Upper lobe of left lung (tissue), 6 donors: Measurements from ENCODE around the gene TPCN1. TPM values are rescaled to one million over a fixed set of nuclear protein-coding genes. Genes with fewer than 3 reads are reported as not detected.

Experiments
- ATAC-seq, 2 donors: fragments of 200-7000 bp; cut with Tn5 transposase; one replicate each; pipeline ENCODE4 v1.9.1; 2022; ENCODE audit warnings: mild to moderate bottlenecking in 2 of 2, moderate library complexity in 2 of 2; ENCODE audit not compliant: low FRiP score in 2 of 2
- DNase-seq, 2 donors: peaks; one replicate each; pipeline ENCODE4 v3.0.0-alpha.2; 2019 to 2020
- H3K27ac ChIP-seq, 4 donors: fragments of 200-600 bp; sonication (generic); one replicate each; pipeline ENCODE4 v1.5.1; 2016 to 2019
- H3K27me3 ChIP-seq, 4 donors: fragments of 200-600 bp; sonication (generic); one replicate each; pipeline ENCODE4 v1.5.1; 2017 to 2019
- H3K36me3 ChIP-seq, 4 donors: fragments of 200-600 bp; sonication (generic); one replicate each; pipeline ENCODE4 v1.5.1; 2016 to 2019
- H3K4me1 ChIP-seq, 4 donors: fragments of 200-600 bp; sonication (generic); one replicate each; pipeline ENCODE4 v1.5.1; 2018 to 2019
- H3K4me3 ChIP-seq, 4 donors: fragments of 200-600 bp; sonication (generic); one replicate each; pipeline ENCODE4 v1.5.1; 2017 to 2019; ENCODE audit warnings: mild to moderate bottlenecking in 2 of 4, moderate library complexity in 1 of 4
- H3K9me3 ChIP-seq, 4 donors: fragments of 200-600 bp; sonication (generic); one replicate each; pipeline ENCODE4 v1.5.1; 2018 to 2019
- EP300 ChIP-seq, 4 donors: sonication (generic); formaldehyde crosslinking; IDR thresholded peaks; one replicate each; pipeline ENCODE4 v1.5.1; 2017; ENCODE audit warnings: antibody characterized with exemption in 4 of 4, control low read depth in 2 of 4
- POLR2A ChIP-seq, 4 donors: fragments of 450-650 bp; IDR thresholded peaks; one replicate each; pipeline ENCODE4 v1.5.1; 2016 to 2017; ENCODE audit warnings: antibody characterized with exemption in 4 of 4, mild to moderate bottlenecking in 2 of 4
- POLR2AphosphoS5 ChIP-seq, 2 donors: sonication (generic); formaldehyde crosslinking; IDR thresholded peaks; one replicate each; pipeline ENCODE4 v1.5.1; 2017; ENCODE audit warnings: antibody characterized with exemption in 2 of 2
- WGBS, 2 donors: methylation state at CpG; one replicate each; pipeline ENCODE4 v1.1.5; 2017 to 2018; 5-methylcytosine and 5-hydroxymethylcytosine counted together
- total RNA-seq, 6 donors: library from RNA; depleted of rRNA in 4 of 6; stranded (reverse); fragments of >200 nt in 4 of 6; gene quantifications; one replicate each; pipeline versions ENCODE4 v1.1.0 to v1.2.1, GENCODE V29; 2016 to 2021
- TF ChIP-seq, protein P1 (sequence below), 6 experiments: fragments of 450-650 bp in 4 of 6; fragments of 200-600 bp in 2 of 6; sonication (generic) in 2 of 6; IDR thresholded peaks; one replicate each; pipeline ENCODE4 v1.5.1; 2016 to 2019; ENCODE audit warnings: antibody characterized with exemption in 6 of 6
- donor health status: DM: no; HTN: no; CAD: no; lungs with moderate emphysema.
- donor health status: DM: no; HTN: yes; CAD: no; lungs with severe emphysema.

TPCN1 gene
- total RNA-seq, 6 donors from 2014 or later, result 36.6 to 193 (median 52.2) TPM

DNA sequence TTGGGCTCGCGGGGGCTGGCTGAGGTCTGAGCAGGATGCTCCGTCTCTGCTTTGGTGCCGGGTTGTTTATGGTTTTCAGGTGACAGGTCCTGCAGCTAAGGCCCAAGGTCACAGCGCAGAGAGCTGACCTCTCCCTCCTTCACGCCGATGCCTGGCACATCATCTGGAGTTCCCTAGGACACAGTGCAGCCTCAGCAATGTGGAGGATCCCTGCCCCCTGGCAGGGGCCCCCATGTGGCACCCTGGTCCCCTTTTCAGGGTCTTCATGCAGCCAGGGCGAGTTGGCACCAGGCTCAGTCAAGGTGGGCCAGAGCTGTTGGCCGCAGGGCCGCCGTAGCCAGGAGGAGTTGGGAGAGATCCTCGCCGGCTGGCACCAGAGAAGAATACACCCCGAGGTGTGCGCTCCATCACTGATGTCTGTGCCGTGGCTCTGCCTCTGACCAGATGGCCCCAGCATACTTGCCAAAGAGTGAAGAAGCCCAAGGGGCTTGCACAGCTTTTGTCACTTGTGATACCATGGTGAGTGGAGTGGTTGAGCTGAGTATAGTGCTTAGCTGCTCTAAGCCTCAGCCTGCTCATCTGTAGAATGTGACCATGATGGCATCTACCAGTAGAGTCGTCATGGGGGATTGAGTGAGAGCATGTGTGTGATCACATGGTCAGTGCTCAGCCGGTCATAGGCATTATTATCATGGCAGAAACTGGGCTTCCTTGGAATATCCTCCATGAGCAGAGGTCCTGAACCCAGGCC, 11.0 kb downstream of the TPCN1 start:
- ATAC-seq (no peak), DNase-seq (peak in 1 of 2 donors; percentile 75)
- Histone ChIP-seq H3K4me1 (peaks cover 32 to 58% (median 48%) of the 10 kb centered on the region in 4 donors), H3K9me3 (no peaks in the 10 kb centered on the region), H3K27ac (peak overlapping the region; percentile 22 to 68 (median 38)), H3K4me3 (no peak overlapping the region), H3K27me3 (no peaks in the 10 kb centered on the region), H3K36me3 (peaks cover 0 to 55% (median 40%) of the 10 kb centered on the region in 4 donors)
- TF ChIP-seq POLR2AphosphoS5 (IDR thresholded peaks at IDR 0.05) (no peak), POLR2A (IDR thresholded peaks at IDR 0.05) (no peak), EP300 (IDR thresholded peaks at IDR 0.05) (no peak)
- 87 to 93% methylated on average over 8 to 14 of the region's 18 CpGs for WGBS, 2 donors

DNA sequence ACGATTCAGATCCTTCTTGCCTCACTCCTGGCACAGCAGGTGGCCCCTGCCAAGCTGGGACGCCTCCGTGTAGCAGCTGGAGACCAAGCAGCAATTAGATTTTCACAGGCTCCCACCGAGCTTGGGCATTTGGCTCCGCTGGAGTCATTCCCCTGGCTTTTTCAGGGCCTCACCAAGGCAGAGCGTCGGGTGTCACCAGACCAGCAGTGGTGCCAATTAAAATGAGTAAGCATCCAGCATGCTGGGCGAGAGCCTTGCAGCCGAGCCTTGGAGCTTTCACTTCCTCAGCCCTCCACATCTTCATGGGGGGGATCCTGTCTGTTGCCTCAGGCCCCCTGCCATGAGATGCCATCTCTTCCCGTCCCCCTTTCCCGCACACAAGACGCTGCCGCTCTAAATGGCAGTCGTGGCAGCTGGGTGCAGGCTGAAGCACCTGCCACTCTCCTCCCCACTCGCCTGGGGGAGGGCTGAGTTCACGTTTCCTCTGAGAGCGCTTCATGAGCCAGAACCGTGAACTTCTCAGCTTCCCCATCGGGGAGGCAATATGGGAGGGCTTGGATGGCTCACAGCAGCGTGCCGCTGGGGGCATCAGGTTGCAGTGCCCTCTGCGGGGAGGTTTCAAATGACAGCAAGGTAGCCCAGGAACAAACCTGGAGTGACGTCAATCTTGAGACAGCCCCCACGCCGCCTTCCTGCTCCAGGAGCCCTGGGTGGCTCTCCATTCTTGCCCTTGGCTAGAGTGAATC, 11.7 kb downstream of the TPCN1 start:
- DNase-seq (peak in 1 of 2 donors; percentile 68), ATAC-seq (peak; percentile 69 to 74)
- TF ChIP-seq POLR2AphosphoS5 (IDR thresholded peaks at IDR 0.05) (no peak), POLR2A (IDR thresholded peaks at IDR 0.05) (no peak), EP300 (IDR thresholded peaks at IDR 0.05) (no peak)
- TF ChIP-seq, protein P1, sequence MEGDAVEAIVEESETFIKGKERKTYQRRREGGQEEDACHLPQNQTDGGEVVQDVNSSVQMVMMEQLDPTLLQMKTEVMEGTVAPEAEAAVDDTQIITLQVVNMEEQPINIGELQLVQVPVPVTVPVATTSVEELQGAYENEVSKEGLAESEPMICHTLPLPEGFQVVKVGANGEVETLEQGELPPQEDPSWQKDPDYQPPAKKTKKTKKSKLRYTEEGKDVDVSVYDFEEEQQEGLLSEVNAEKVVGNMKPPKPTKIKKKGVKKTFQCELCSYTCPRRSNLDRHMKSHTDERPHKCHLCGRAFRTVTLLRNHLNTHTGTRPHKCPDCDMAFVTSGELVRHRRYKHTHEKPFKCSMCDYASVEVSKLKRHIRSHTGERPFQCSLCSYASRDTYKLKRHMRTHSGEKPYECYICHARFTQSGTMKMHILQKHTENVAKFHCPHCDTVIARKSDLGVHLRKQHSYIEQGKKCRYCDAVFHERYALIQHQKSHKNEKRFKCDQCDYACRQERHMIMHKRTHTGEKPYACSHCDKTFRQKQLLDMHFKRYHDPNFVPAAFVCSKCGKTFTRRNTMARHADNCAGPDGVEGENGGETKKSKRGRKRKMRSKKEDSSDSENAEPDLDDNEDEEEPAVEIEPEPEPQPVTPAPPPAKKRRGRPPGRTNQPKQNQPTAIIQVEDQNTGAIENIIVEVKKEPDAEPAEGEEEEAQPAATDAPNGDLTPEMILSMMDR (IDR thresholded peaks at IDR 0.05), result peak in 2 of 6 experiments; percentile 6 to 17
- peak overlapping the region in 1 of 4 donors; percentile 11 for H3K4me3 ChIP-seq
- H3K9me3 ChIP-seq, result no peaks in the 10 kb centered on the region
- 60 to 71% methylated on average over 9 to 25 of the region's 25 CpGs for WGBS, 2 donors
- H3K4me1 ChIP-seq, result peaks cover 34 to 58% (median 48%) of the 10 kb centered on the region in 4 donors
- peak overlapping the region; percentile 22 to 68 (median 38) for H3K27ac ChIP-seq
- no peaks in the 10 kb centered on the region for H3K27me3 ChIP-seq
- peaks cover 0 to 47% (median 37%) of the 10 kb centered on the region in 4 donors for H3K36me3 ChIP-seq

DNA sequence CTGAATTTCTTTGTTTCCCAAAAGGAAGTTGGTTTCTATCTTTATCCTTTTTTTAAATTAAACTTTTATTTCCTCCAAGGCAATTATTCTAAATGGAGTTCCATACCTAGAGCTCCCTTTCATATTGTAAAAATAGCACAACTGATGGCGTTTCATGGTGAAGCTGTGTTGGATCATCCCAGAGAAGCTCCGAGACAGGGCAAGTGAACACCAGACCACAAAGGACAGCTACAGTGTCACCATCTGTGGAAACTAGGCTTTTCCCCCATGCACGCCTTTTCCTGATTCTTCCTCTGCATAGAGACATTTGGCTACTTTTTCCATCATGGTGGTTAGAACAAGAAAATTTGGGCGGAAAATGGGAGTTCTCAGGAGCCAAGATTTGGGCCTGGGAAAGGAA, 12.7 kb downstream of the TPCN1 start:
- H3K4me1 ChIP-seq, result peaks cover 39 to 58% (median 50%) of the 10 kb centered on the region in 4 donors
- DNase-seq (no peak), ATAC-seq (no peak)
- H3K9me3 ChIP-seq, result no peaks in the 10 kb centered on the region
- peaks cover 0 to 43% (median 36%) of the 10 kb centered on the region in 4 donors for H3K36me3 ChIP-seq
- peak overlapping the region in 1 of 4 donors; percentile 35 for H3K27ac ChIP-seq
- no peak overlapping the region for H3K4me3 ChIP-seq
- no peak for TF ChIP-seq POLR2AphosphoS5 (IDR thresholded peaks at IDR 0.05)
- TF ChIP-seq, protein P1 (IDR thresholded peaks at IDR 0.05), result no peak
- TF ChIP-seq EP300 (IDR thresholded peaks at IDR 0.05), result no peak
- no peaks in the 10 kb centered on the region for H3K27me3 ChIP-seq
- 85 to 93% methylated on average over 4 of the region's 4 CpGs for WGBS, 2 donors

DNA sequence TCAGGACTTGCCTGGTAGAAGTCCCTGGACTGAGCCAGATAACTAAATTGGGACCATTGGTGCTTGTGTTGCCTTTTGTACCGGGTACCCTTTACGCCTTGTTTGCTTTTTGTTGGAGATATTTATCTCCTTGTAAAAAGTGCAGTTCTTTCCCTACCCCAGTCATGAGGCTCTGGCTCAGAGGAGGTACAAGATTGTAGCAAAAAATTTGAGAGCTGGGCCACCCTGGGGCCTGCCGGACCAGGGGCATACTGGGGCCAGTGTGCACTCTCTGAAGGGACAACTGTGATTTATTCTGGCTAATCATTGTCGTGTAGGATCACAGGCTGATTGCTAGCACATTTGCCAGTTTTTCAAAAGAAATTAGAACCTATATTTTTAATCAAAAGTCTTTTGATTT, 13.2 kb downstream of the TPCN1 start:
- no peak for DNase-seq
- Histone ChIP-seq H3K27me3 (no peaks in the 10 kb centered on the region), H3K4me1 (peaks cover 39 to 58% (median 50%) of the 10 kb centered on the region in 4 donors), H3K4me3 (no peak overlapping the region), H3K36me3 (peaks cover 0 to 44% (median 36%) of the 10 kb centered on the region in 4 donors), H3K27ac (no peak overlapping the region), H3K9me3 (no peaks in the 10 kb centered on the region)
- WGBS, 2 donors, result 87 to 91% methylated on average over 4 of the region's 4 CpGs
- ATAC-seq, result no peak
- TF ChIP-seq POLR2A (IDR thresholded peaks at IDR 0.05) (no peak), POLR2AphosphoS5 (IDR thresholded peaks at IDR 0.05) (no peak), EP300 (IDR thresholded peaks at IDR 0.05) (no peak)
- TF ChIP-seq, protein P1 (IDR thresholded peaks at IDR 0.05), result no peak

DNA sequence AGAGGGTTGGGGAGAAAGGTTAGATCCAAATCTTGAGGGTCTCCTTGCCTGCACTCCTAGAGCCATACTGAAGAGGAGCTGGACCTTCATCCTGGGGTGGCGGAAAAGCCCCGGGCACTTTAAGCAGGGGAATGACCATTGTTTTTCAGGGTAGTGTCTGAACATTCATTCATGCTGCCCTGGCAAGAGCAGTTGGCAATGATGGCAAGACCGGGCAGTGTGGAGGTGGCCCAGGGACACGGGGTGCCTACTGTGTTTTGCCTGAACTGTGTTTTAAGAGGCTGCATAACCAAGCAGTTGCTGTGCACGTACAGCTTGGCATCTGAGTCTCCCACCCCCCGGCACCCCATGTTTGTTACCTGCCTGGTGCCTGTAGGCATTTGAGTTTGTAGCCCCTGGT, 14.7 kb downstream of the TPCN1 start:
- Histone ChIP-seq H3K4me3 (no peak overlapping the region), H3K9me3 (no peaks in the 10 kb centered on the region), H3K27ac (peak overlapping the region in 3 of 4 donors; percentile 50 to 85 (median 57)), H3K4me1 (peaks cover 47 to 65% (median 58%) of the 10 kb centered on the region in 4 donors), H3K27me3 (no peaks in the 10 kb centered on the region), H3K36me3 (peaks cover 0 to 35% (median 28%) of the 10 kb centered on the region in 4 donors)
- DNase-seq (no peak), ATAC-seq (no peak)
- 96% methylated on average over 4 to 6 of the region's 6 CpGs for WGBS, 2 donors
- TF ChIP-seq, protein P1 (IDR thresholded peaks at IDR 0.05), result no peak
- TF ChIP-seq POLR2AphosphoS5 (IDR thresholded peaks at IDR 0.05) (no peak), EP300 (IDR thresholded peaks at IDR 0.05) (no peak), POLR2A (IDR thresholded peaks at IDR 0.05) (no peak)
